OCI-LY1 (cell line): ENCODE data around the gene MARS1.

ENCODE experiments used
- H2AFZ ChIP-seq: fragments of 200-600 bp; sonication (generic), shearing (Covaris generic); 2 replicates; pipeline ENCODE4 v1.6.0; 2014; ENCODE audit warnings: antibody characterized with exemption, mild to moderate bottlenecking, low read length
- H3F3A ChIP-seq: fragments of 200-600 bp; sonication (generic), shearing (Covaris generic); 2 replicates; pipeline ENCODE4 v1.6.0; 2014; ENCODE audit warnings: mild to moderate bottlenecking, antibody characterized with exemption, low read length, moderate library complexity; ENCODE audit not compliant: insufficient read depth
- H3K27ac ChIP-seq: fragments of 200-600 bp; sonication (generic); 2 replicates; pipeline ENCODE4 v1.5.1; 2014; ENCODE audit warnings: low read length, mixed run types, mild to moderate bottlenecking, low read depth; ENCODE audit not compliant: poor library complexity, severe bottlenecking
- H3K27me3 ChIP-seq: fragments of 200-600 bp; sonication (generic); 2 replicates; pipeline ENCODE4 v1.6.0; 2014; ENCODE audit warnings: antibody characterized with exemption, mild to moderate bottlenecking, low read length, moderate library complexity; ENCODE audit not compliant: insufficient read depth
- H3K36me3 ChIP-seq: fragments of 200-600 bp; sonication (generic); 2 replicates; pipeline ENCODE4 v1.6.1; 2014; ENCODE audit warnings: mild to moderate bottlenecking, antibody characterized with exemption, low read length, moderate library complexity, mixed read lengths; ENCODE audit not compliant: insufficient read depth
- H3K4me1 ChIP-seq: fragments of 200-600 bp; sonication (generic); 2 replicates; pipeline ENCODE4 v1.5.1; 2014; ENCODE audit warnings: mild to moderate bottlenecking, low read length, moderate library complexity; ENCODE audit not compliant: insufficient read depth, severe bottlenecking
- H3K4me2 ChIP-seq: fragments of 200-600 bp; sonication (generic), shearing (Covaris generic); 2 replicates; pipeline ENCODE4 v1.6.1; 2014; ENCODE audit warnings: low read length
- H3K4me3 ChIP-seq: fragments of 200-600 bp; sonication (generic); 2 replicates; pipeline ENCODE4 v1.5.1; 2014; ENCODE audit warnings: low read length, low read depth, mild to moderate bottlenecking, mixed read lengths; ENCODE audit not compliant: poor library complexity, severe bottlenecking
- H3K79me2 ChIP-seq: fragments of 200-600 bp; shearing (Covaris generic); 2 replicates; pipeline ENCODE4 v1.6.1; 2016; ENCODE audit warnings: mixed run types, low read length, mixed read lengths; ENCODE audit not compliant: insufficient read depth
- H3K9ac ChIP-seq: fragments of 200-600 bp; sonication (generic), shearing (Covaris generic); 2 replicates; pipeline ENCODE4 v1.6.1; 2014; ENCODE audit warnings: mild to moderate bottlenecking, low read length, mixed read lengths
- H3K9me2 ChIP-seq: fragments of 200-600 bp; sonication (generic), shearing (Covaris generic); 2 replicates; pipeline ENCODE4 v1.6.1; 2014; ENCODE audit warnings: low read depth, mild to moderate bottlenecking, low read length, mixed read lengths
- H3K9me3 ChIP-seq: fragments of 200-600 bp; shearing (Covaris generic); 2 replicates; pipeline ENCODE4 v1.6.1; 2014; ENCODE audit warnings: low read length, mixed read lengths
- H4K20me1 ChIP-seq: fragments of 200-600 bp; sonication (generic), shearing (Covaris generic); 2 replicates; pipeline ENCODE4 v1.6.0; 2016; ENCODE audit warnings: mild to moderate bottlenecking, low read length; ENCODE audit not compliant: insufficient read depth
- CTCF ChIP-seq: fragments of 200-600 bp; sonication (generic), shearing (Covaris generic); IDR thresholded peaks from 2 replicates; pipeline ENCODE4 v1.5.1; 2017; ENCODE audit warnings: mild to moderate bottlenecking, antibody characterized with exemption, low read length, moderate library complexity, mixed read lengths
- EZH2 ChIP-seq: fragments of 200-600 bp; sonication (generic), shearing (Covaris generic); IDR thresholded peaks from 2 replicates; pipeline ENCODE4 v1.8.0; 2017; ENCODE audit warnings: borderline replicate concordance, mixed run types, mild to moderate bottlenecking, antibody characterized with exemption, low read length, moderate library complexity, mixed read lengths

The MARS1 gene

GRCh38 chr12:57541717-57542116 lies 53.8 kb downstream of the MARS1 start:
- H3K9ac ChIP-seq, result no peak overlapping the region
- H3K36me3 ChIP-seq, result peaks cover 49% of the 10 kb centered on the region; the same call in 1 of the 2 replicates
- TF ChIP-seq CTCF, result no peak
- TF ChIP-seq EZH2, result no peak
- no peak overlapping the region for H2AFZ ChIP-seq
- H3K4me2 ChIP-seq, result no peak overlapping the region
- no peak overlapping the region for H3K4me3 ChIP-seq
- H3F3A ChIP-seq, result no peaks in the 10 kb centered on the region
- no peaks in the 10 kb centered on the region for H3K9me3 ChIP-seq
- no peaks in the 10 kb centered on the region for H3K27me3 ChIP-seq
- H3K9me2 ChIP-seq, result no peaks in the 10 kb centered on the region
- 0 out of 2 replicates have a peak, but pooled peaks cover 10% of the 10 kb centered on the region for H3K79me2 ChIP-seq
- peaks cover 20% of the 10 kb centered on the region for H3K4me1 ChIP-seq
- no peak overlapping the region for H3K27ac ChIP-seq
- no peaks in the 10 kb centered on the region for H4K20me1 ChIP-seq

GRCh38 chr12:57543581-57543980 lies 55.7 kb downstream of the MARS1 start:
- no peak overlapping the region for H3K4me2 ChIP-seq
- H3K9ac ChIP-seq, result no peak overlapping the region
- H2AFZ ChIP-seq, result no peak overlapping the region
- no peaks in the 10 kb centered on the region for H3F3A ChIP-seq
- peaks cover 40% of the 10 kb centered on the region; the same call in 1 of the 2 replicates for H3K36me3 ChIP-seq
- no peaks in the 10 kb centered on the region for H3K27me3 ChIP-seq
- H3K4me3 ChIP-seq, result no peak overlapping the region
- no peaks in the 10 kb centered on the region for H3K9me2 ChIP-seq
- TF ChIP-seq EZH2 (no peak), CTCF (no peak)
- 0 out of 2 replicates have a peak, but pooled peaks cover 10% of the 10 kb centered on the region for H3K79me2 ChIP-seq
- H4K20me1 ChIP-seq, result no peaks in the 10 kb centered on the region
- no peaks in the 10 kb centered on the region for H3K9me3 ChIP-seq
- peaks cover 27% of the 10 kb centered on the region for H3K4me1 ChIP-seq
- no peak overlapping the region for H3K27ac ChIP-seq

- Histone ChIP-seq H3K9me2 (no peaks in the 10 kb centered on the region), H3K9me3 (no peaks in the 10 kb centered on the region), H3K9ac (peak overlapping the region; percentile 98), H3K27me3 (no peaks in the 10 kb centered on the region), H3K4me2 (peak overlapping the region; percentile 99), H3K27ac (peak overlapping the region; percentile 45), H3K4me1 (peaks cover 44% of the 10 kb centered on the region), H2AFZ (no peak overlapping the region), H4K20me1 (no peaks in the 10 kb centered on the region), H3F3A (no peaks in the 10 kb centered on the region), H3K4me3 (peak overlapping the region; percentile 95), H3K36me3 (peaks cover 27% of the 10 kb centered on the region; the same call in 1 of the 2 replicates), H3K79me2 (0 out of 2 replicates have a peak, but pooled peaks cover 10% of the 10 kb centered on the region)
- TF ChIP-seq CTCF, result no peak
- no peak for TF ChIP-seq EZH2
Observed at GRCh38 chr12:57545809-57546437, 58.1 kb downstream of the MARS1 start.
